ENCODE measurements around the gene SUCLG2.

SUCLG2 gene

GRCh38 chr3:67463656-67464055 lies 190.8 kb downstream of the SUCLG2 start:
- H3K4me1 ChIP-seq (ENCODE audit: control insufficient read depth, low read depth, low read length): no peaks in the 10 kb centered on the region
- H3K36me3 ChIP-seq (ENCODE audit: control insufficient read depth, low read depth, low read length): no peaks in the 10 kb centered on the region
- no peaks in the 10 kb centered on the region for H3K27me3 ChIP-seq (ENCODE audit: control insufficient read depth, insufficient read depth, low read length)
- H3K9me3 ChIP-seq (ENCODE audit: control insufficient read depth, low read depth, low read length): no peaks in the 10 kb centered on the region
- H3K4me3 ChIP-seq (ENCODE audit: low read length): no peak overlapping the region
- H3K27ac ChIP-seq (ENCODE audit: low read length): no peak overlapping the region
- no peak overlapping the region for H3K9ac ChIP-seq (ENCODE audit: low read length)

GRCh38 chr3:67462187-67462586 lies 192.2 kb downstream of the SUCLG2 start:
- Histone ChIP-seq H3K4me3 (ENCODE audit: low read length) (no peak overlapping the region), H3K36me3 (ENCODE audit: control insufficient read depth, low read depth, low read length) (no peaks in the 10 kb centered on the region), H3K9me3 (ENCODE audit: control insufficient read depth, low read depth, low read length) (no peaks in the 10 kb centered on the region), H3K27ac (ENCODE audit: low read length) (no peak overlapping the region), H3K27me3 (ENCODE audit: control insufficient read depth, insufficient read depth, low read length) (no peaks in the 10 kb centered on the region), H3K9ac (ENCODE audit: low read length) (no peak overlapping the region), H3K4me1 (ENCODE audit: control insufficient read depth, low read depth, low read length) (no peaks in the 10 kb centered on the region)

- H3K4me1 ChIP-seq (ENCODE audit: control insufficient read depth, low read depth, low read length): no peaks in the 10 kb centered on the region
- H3K4me3 ChIP-seq (ENCODE audit: low read length): no peak overlapping the region
- H3K36me3 ChIP-seq (ENCODE audit: control insufficient read depth, low read depth, low read length): no peaks in the 10 kb centered on the region
- no peaks in the 10 kb centered on the region for H3K27me3 ChIP-seq (ENCODE audit: control insufficient read depth, insufficient read depth, low read length)
- no peaks in the 10 kb centered on the region for H3K9me3 ChIP-seq (ENCODE audit: control insufficient read depth, low read depth, low read length)
- H3K27ac ChIP-seq (ENCODE audit: low read length): no peak overlapping the region
- no peak overlapping the region for H3K9ac ChIP-seq (ENCODE audit: low read length)
Measured at GRCh38 chr3:67461667-67462142, 192.7 kb downstream of the SUCLG2 start.

GRCh38 chr3:67460841-67461510 lies 193.4 kb downstream of the SUCLG2 start:
- no peaks in the 10 kb centered on the region for H3K9me3 ChIP-seq (ENCODE audit: control insufficient read depth, low read depth, low read length)
- no peaks in the 10 kb centered on the region for H3K36me3 ChIP-seq (ENCODE audit: control insufficient read depth, low read depth, low read length)
- no peak overlapping the region for H3K9ac ChIP-seq (ENCODE audit: low read length)
- H3K4me3 ChIP-seq (ENCODE audit: low read length): no peak overlapping the region
- H3K27ac ChIP-seq (ENCODE audit: low read length): no peak overlapping the region
- H3K27me3 ChIP-seq (ENCODE audit: control insufficient read depth, insufficient read depth, low read length): no peaks in the 10 kb centered on the region
- H3K4me1 ChIP-seq (ENCODE audit: control insufficient read depth, low read depth, low read length): no peaks in the 10 kb centered on the region

- H3K4me3 ChIP-seq (ENCODE audit: low read length): no peak overlapping the region
- no peaks in the 10 kb centered on the region for H3K4me1 ChIP-seq (ENCODE audit: control insufficient read depth, low read depth, low read length)
- H3K9ac ChIP-seq (ENCODE audit: low read length): no peak overlapping the region
- H3K27ac ChIP-seq (ENCODE audit: low read length): no peak overlapping the region
- H3K36me3 ChIP-seq (ENCODE audit: control insufficient read depth, low read depth, low read length): no peaks in the 10 kb centered on the region
- no peaks in the 10 kb centered on the region for H3K9me3 ChIP-seq (ENCODE audit: control insufficient read depth, low read depth, low read length)
- H3K27me3 ChIP-seq (ENCODE audit: control insufficient read depth, insufficient read depth, low read length): no peaks in the 10 kb centered on the region
Measured at GRCh38 chr3:67459796-67460195, 194.6 kb downstream of the SUCLG2 start.

- Histone ChIP-seq H3K9ac (ENCODE audit: low read length) (no peak overlapping the region), H3K36me3 (ENCODE audit: control insufficient read depth, low read depth, low read length) (no peaks in the 10 kb centered on the region), H3K27me3 (ENCODE audit: control insufficient read depth, insufficient read depth, low read length) (no peaks in the 10 kb centered on the region), H3K27ac (ENCODE audit: low read length) (no peak overlapping the region), H3K4me3 (ENCODE audit: low read length) (no peak overlapping the region), H3K9me3 (ENCODE audit: control insufficient read depth, low read depth, low read length) (no peaks in the 10 kb centered on the region), H3K4me1 (ENCODE audit: control insufficient read depth, low read depth, low read length) (no peaks in the 10 kb centered on the region)
Measured at GRCh38 chr3:67458896-67459530, 195.4 kb downstream of the SUCLG2 start.

GRCh38 chr3:67458408-67458807 lies 196.0 kb downstream of the SUCLG2 start:
- Histone ChIP-seq H3K27ac (ENCODE audit: low read length) (no peak overlapping the region), H3K27me3 (ENCODE audit: control insufficient read depth, insufficient read depth, low read length) (no peaks in the 10 kb centered on the region), H3K4me3 (ENCODE audit: low read length) (no peak overlapping the region), H3K4me1 (ENCODE audit: control insufficient read depth, low read depth, low read length) (no peaks in the 10 kb centered on the region), H3K9me3 (ENCODE audit: control insufficient read depth, low read depth, low read length) (no peaks in the 10 kb centered on the region), H3K9ac (ENCODE audit: low read length) (no peak overlapping the region), H3K36me3 (ENCODE audit: control insufficient read depth, low read depth, low read length) (no peaks in the 10 kb centered on the region)

GRCh38 chr3:67453628-67454027 lies 200.8 kb downstream of the SUCLG2 start:
- Histone ChIP-seq H3K4me3 (ENCODE audit: low read length) (no peak overlapping the region), H3K9me3 (ENCODE audit: control insufficient read depth, low read depth, low read length) (no peaks in the 10 kb centered on the region), H3K9ac (ENCODE audit: low read length) (no peak overlapping the region), H3K4me1 (ENCODE audit: control insufficient read depth, low read depth, low read length) (no peaks in the 10 kb centered on the region), H3K27me3 (ENCODE audit: control insufficient read depth, insufficient read depth, low read length) (no peaks in the 10 kb centered on the region), H3K27ac (ENCODE audit: low read length) (no peak overlapping the region), H3K36me3 (ENCODE audit: control insufficient read depth, low read depth, low read length) (no peaks in the 10 kb centered on the region)

GRCh38 chr3:67450153-67450552 lies 204.3 kb downstream of the SUCLG2 start:
- no peaks in the 10 kb centered on the region for H3K27me3 ChIP-seq (ENCODE audit: control insufficient read depth, insufficient read depth, low read length)
- no peak overlapping the region for H3K27ac ChIP-seq (ENCODE audit: low read length)
- no peaks in the 10 kb centered on the region for H3K36me3 ChIP-seq (ENCODE audit: control insufficient read depth, low read depth, low read length)
- H3K4me1 ChIP-seq (ENCODE audit: control insufficient read depth, low read depth, low read length): no peaks in the 10 kb centered on the region
- no peak overlapping the region for H3K9ac ChIP-seq (ENCODE audit: low read length)
- no peak overlapping the region for H3K4me3 ChIP-seq (ENCODE audit: low read length)
- H3K9me3 ChIP-seq (ENCODE audit: control insufficient read depth, low read depth, low read length): no peaks in the 10 kb centered on the region

GRCh38 chr3:67447393-67447792 lies 207.0 kb downstream of the SUCLG2 start:
- no peak overlapping the region for H3K4me3 ChIP-seq (ENCODE audit: low read length)
- H3K4me1 ChIP-seq (ENCODE audit: control insufficient read depth, low read depth, low read length): no peaks in the 10 kb centered on the region
- H3K36me3 ChIP-seq (ENCODE audit: control insufficient read depth, low read depth, low read length): no peaks in the 10 kb centered on the region
- no peak overlapping the region for H3K9ac ChIP-seq (ENCODE audit: low read length)
- H3K27me3 ChIP-seq (ENCODE audit: control insufficient read depth, insufficient read depth, low read length): no peaks in the 10 kb centered on the region
- no peaks in the 10 kb centered on the region for H3K9me3 ChIP-seq (ENCODE audit: control insufficient read depth, low read depth, low read length)
- no peak overlapping the region for H3K27ac ChIP-seq (ENCODE audit: low read length)

GRCh38 chr3:67437789-67438188 lies 216.6 kb downstream of the SUCLG2 start:
- no peaks in the 10 kb centered on the region for H3K36me3 ChIP-seq (ENCODE audit: control insufficient read depth, low read depth, low read length)
- H3K9me3 ChIP-seq (ENCODE audit: control insufficient read depth, low read depth, low read length): no peaks in the 10 kb centered on the region
- H3K27ac ChIP-seq (ENCODE audit: low read length): no peak overlapping the region
- H3K9ac ChIP-seq (ENCODE audit: low read length): no peak overlapping the region
- no peak overlapping the region for H3K4me3 ChIP-seq (ENCODE audit: low read length)
- H3K27me3 ChIP-seq (ENCODE audit: control insufficient read depth, insufficient read depth, low read length): no peaks in the 10 kb centered on the region
- H3K4me1 ChIP-seq (ENCODE audit: control insufficient read depth, low read depth, low read length): no peaks in the 10 kb centered on the region

GRCh38 chr3:67437090-67437489 lies 217.3 kb downstream of the SUCLG2 start:
- Histone ChIP-seq H3K4me1 (ENCODE audit: control insufficient read depth, low read depth, low read length) (no peaks in the 10 kb centered on the region), H3K9ac (ENCODE audit: low read length) (no peak overlapping the region), H3K36me3 (ENCODE audit: control insufficient read depth, low read depth, low read length) (no peaks in the 10 kb centered on the region), H3K27me3 (ENCODE audit: control insufficient read depth, insufficient read depth, low read length) (no peaks in the 10 kb centered on the region), H3K4me3 (ENCODE audit: low read length) (no peak overlapping the region), H3K9me3 (ENCODE audit: control insufficient read depth, low read depth, low read length) (no peaks in the 10 kb centered on the region), H3K27ac (ENCODE audit: low read length) (no peak overlapping the region)
